K562 (cell line): Measurements from ENCODE around the gene CAB39. TPM values are rescaled to one million over a fixed set of nuclear protein-coding genes. Genes with fewer than 3 reads are reported as not detected.

Experiments used
- ATAC-seq: fragments of 200-7000 bp; cut with Tn5 transposase; 3 replicates; pipeline ENCODE4 v1.9.1; 2020; ENCODE audit warnings: moderate library complexity
- BruUV-seq: library from RNA; stranded (reverse); fragments of 400-500 nt; replicated peaks from 2 replicates; lab custom pipeline; 2021; lab: Mats Ljungman, UMichigan
- CTCF ChIA-PET: fragments of 300-600 bp; formaldehyde crosslinking; extraction: SDS; loops from one replicate; lab custom pipeline; 2021; ENCODE audit warnings: low intra/inter-chr PET ratio; lab: Yijun Ruan, JAX
- POLR2A ChIA-PET: fragments of 300-600, 350-650 bp; sonication (Branson Sonifier 250); formaldehyde crosslinking; extraction: SDS; loops from one replicate; lab custom pipeline; 2021; ENCODE audit warnings: antibody characterized with exemption, inconsistent platforms; lab: Yijun Ruan, JAX
- DNase-seq, 4 experiments: peaks; one replicate each; pipeline versions ENCODE4 v3.0.0 to v3.0.0-alpha.2; 2011 to 2018; ENCODE audit warnings: low spot score in 3 of 4, mixed read lengths in 3 of 4; ENCODE audit errors: extremely low read depth in 1 of 4
- FAIRE-seq: peaks from 2 replicates; lab custom pipeline; 2011; peaks lifted over from hg19 to GRCh38; lab: Jason Lieb, UNC
- H2AFZ ChIP-seq: 2 replicates; pipeline ENCODE4 v1.6.0; 2011; ENCODE audit warnings: low read depth, low read length, control low read depth, inconsistent platforms
- H3K27ac ChIP-seq: fragments of 200-600 bp; 3 replicates; pipeline ENCODE4 v1.8.0; 2011; ENCODE audit warnings: low read depth, mild to moderate bottlenecking, control low read depth, inconsistent platforms, low read length, moderate library complexity, mixed read lengths; ENCODE audit errors: extremely low read depth
- H3K27me3 ChIP-seq, 2 experiments: fragments of 300-600 bp in 1 of 2; 2 replicates in 1 of 2; 3 replicates in 1 of 2; pipeline versions ENCODE4 v1.6.0 to v1.8.0; 2011; ENCODE audit warnings: inconsistent platforms in 2 of 2, low read length in 2 of 2, mild to moderate bottlenecking in 1 of 2, mixed read lengths in 1 of 2, moderate library complexity in 1 of 2; ENCODE audit not compliant: control insufficient read depth in 2 of 2, insufficient read depth in 2 of 2
- H3K36me3 ChIP-seq: fragments of 300-600 bp; 3 replicates; pipeline ENCODE4 v1.8.0; 2011; ENCODE audit warnings: mild to moderate bottlenecking, low read length, inconsistent platforms; ENCODE audit not compliant: control insufficient read depth, insufficient read depth
- H3K4me1 ChIP-seq, 2 experiments: fragments of 200-600 bp in 1 of 2; replicated peaks in 1 of 2; 2 replicates in 1 of 2; 3 replicates in 1 of 2; pipeline versions ENCODE4 v1.5.1 to v1.8.0; 2011; ENCODE audit warnings: inconsistent platforms in 2 of 2, low read length in 2 of 2, mild to moderate bottlenecking in 1 of 2, mixed read lengths in 1 of 2, moderate library complexity in 1 of 2; ENCODE audit not compliant: control insufficient read depth in 2 of 2, insufficient read depth in 2 of 2
- H3K4me2 ChIP-seq: 2 replicates; pipeline ENCODE4 v1.6.1; 2011; ENCODE audit warnings: low read length, control low read depth, inconsistent platforms, mixed read lengths; ENCODE audit not compliant: insufficient read depth
- H3K4me3 ChIP-seq: fragments of 200-600 bp; sonication (generic), shearing (Covaris generic); 2 replicates; pipeline ENCODE4 v1.5.1; 2016; ENCODE audit warnings: control low read depth, inconsistent platforms
- H3K79me2 ChIP-seq: fragments of 200-600 bp; 3 replicates; pipeline ENCODE4 v1.8.0; 2011; ENCODE audit warnings: low read length, inconsistent platforms; ENCODE audit not compliant: control insufficient read depth, insufficient read depth
- H3K9ac ChIP-seq, 2 experiments: 2 replicates each; pipeline versions ENCODE4 v1.6.0 to v1.6.1; 2011; ENCODE audit warnings: low read depth in 2 of 2, low read length in 2 of 2, control low read depth in 1 of 2, inconsistent platforms in 1 of 2, mild to moderate bottlenecking in 1 of 2, mixed read lengths in 1 of 2; ENCODE audit not compliant: insufficient read depth in 1 of 2
- H3K9me1 ChIP-seq: one replicate; pipeline ENCODE4 v1.6.0; 2011; ENCODE audit warnings: inconsistent platforms, mild to moderate bottlenecking, low read length, moderate library complexity; ENCODE audit not compliant: control insufficient read depth, insufficient read depth
- H3K9me3 ChIP-seq: replicated peaks from 2 replicates; pipeline ENCODE4 v1.5.1; 2011; ENCODE audit warnings: low read depth, low read length, inconsistent platforms; ENCODE audit not compliant: control insufficient read depth, insufficient read depth
- H4K20me1 ChIP-seq: replicated peaks from 2 replicates; pipeline ENCODE4 v1.6.1; 2011; ENCODE audit warnings: low read length, inconsistent platforms, mixed read lengths; ENCODE audit not compliant: control insufficient read depth, insufficient read depth
- CBFB ChIP-seq: sonication (generic); formaldehyde crosslinking; IDR thresholded peaks from 2 replicates; pipeline ENCODE4 v1.4.0; 2020; ENCODE audit warnings: mild to moderate bottlenecking, missing genetic modification reagents
- DACH1 ChIP-seq: fragments of 450-650 bp; IDR thresholded peaks from 2 replicates; pipeline ENCODE4 v1.6.1; 2018; ENCODE audit not compliant: partially characterized antibody
- WGBS: fragments of 100-300 bp; shearing (Covaris generic); methylation state at CpG from one replicate; pipeline ENCODE4 v1.1.6; 2016; ENCODE audit warnings: low coverage, mixed read lengths; ENCODE audit not compliant: insufficient coverage; ENCODE audit errors: missing lambda C conversion rate; 5-methylcytosine and 5-hydroxymethylcytosine counted together
- in situ Hi-C: fragments of 300-500 bp; cut with MboI; formaldehyde crosslinking; loops from 4 replicates; pipeline ENCODE4 v1.15.0; 2018; ENCODE audit warnings: inconsistent platforms, mixed read lengths
- intact Hi-C: fragments of 100-400 bp; cut with micrococcal nuclease; formaldehyde crosslinking; loops from 2 replicates; pipeline ENCODE4 v1.14.2; 2022
- polyA plus RNA-seq, 8 experiments: library from polyadenylated mRNA; depleted of rRNA in 4 of 8; stranded (reverse) in 5 of 8; unstranded in 3 of 8; fragments of >200 nt; fragmentation: Nextera tagmentation in 2 of 8; fragmentation: Illumina TruSeq in 1 of 8; extraction: Ambion mirVana in 2 of 8; extraction: Trizol in 1 of 8; gene quantifications; 2 replicates each; pipeline versions ENCODE4 v1.2.1 to v1.2.3, GENCODE V29; 2011 to 2014; ENCODE audit warnings: inconsistent platforms in 1 of 8, missing spikeins in 1 of 8
- total RNA-seq, 7 experiments: library from RNA; depleted of rRNA in 6 of 7; stranded (reverse); fragments of >200 nt in 6 of 7; fragmentation: Illumina TruSeq in 2 of 7; extraction: Trizol in 2 of 7; gene quantifications; 2 replicates each; pipeline versions ENCODE4 v1.2.1 to v1.2.3, GENCODE V29; 2011 to 2021; ENCODE audit warnings: low replicate concordance in 1 of 7
- TF ChIP-seq, protein P1 (sequence below), 2 experiments: fragments of 450-650 bp; conservative IDR thresholded peaks; 2 replicates each; pipeline ENCODE4 v1.6.1; 2017; ENCODE audit warnings: mild to moderate bottlenecking in 2 of 2, moderate library complexity in 2 of 2

Gene CAB39
- total and polyA plus RNA-seq, 9 of the 15 experiments (the other 6 are each of a cell fraction or from before 2014, with no cell fraction given), result 27.2 to 94.4 (median 70.1) TPM

DNA sequence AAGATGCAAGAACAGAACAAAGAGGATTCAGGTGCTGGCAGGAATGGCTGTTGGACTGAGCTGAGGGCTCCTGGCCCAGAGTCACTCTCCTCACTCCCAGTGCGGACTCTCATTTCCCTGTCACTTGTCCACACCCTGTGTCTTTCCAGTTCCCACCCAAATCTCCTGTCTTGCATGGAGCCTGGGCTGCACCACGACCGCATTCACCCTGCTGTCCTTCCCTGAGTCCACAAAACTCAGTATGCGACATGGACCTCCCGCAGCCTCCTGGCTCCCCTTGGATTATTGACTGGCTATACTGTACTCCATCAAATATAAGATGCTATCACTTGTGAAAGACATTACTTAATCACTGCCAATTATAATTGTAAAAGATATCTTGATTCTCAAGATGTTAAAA is 149.7 kb downstream of the CAB39 start:
- ATAC-seq (no peak), FAIRE-seq (no peak), DNase-seq (no peak)
- ChIA-PET CTCF (no interaction called here), POLR2A (interaction anchor here (0.6 kb wide), 1 partner anchor 1733 kb away, joined by 4 read pairs; no protein-coding TSS in a partner anchor)
- no peaks in the 10 kb centered on the region for H3K36me3 ChIP-seq
- H2AFZ ChIP-seq, result no peak overlapping the region
- H3K27ac ChIP-seq, result no peak overlapping the region
- TF ChIP-seq DACH1 (no peak), CBFB (CRISPR knock-in tag) (no peak)
- TF ChIP-seq, protein P1, sequence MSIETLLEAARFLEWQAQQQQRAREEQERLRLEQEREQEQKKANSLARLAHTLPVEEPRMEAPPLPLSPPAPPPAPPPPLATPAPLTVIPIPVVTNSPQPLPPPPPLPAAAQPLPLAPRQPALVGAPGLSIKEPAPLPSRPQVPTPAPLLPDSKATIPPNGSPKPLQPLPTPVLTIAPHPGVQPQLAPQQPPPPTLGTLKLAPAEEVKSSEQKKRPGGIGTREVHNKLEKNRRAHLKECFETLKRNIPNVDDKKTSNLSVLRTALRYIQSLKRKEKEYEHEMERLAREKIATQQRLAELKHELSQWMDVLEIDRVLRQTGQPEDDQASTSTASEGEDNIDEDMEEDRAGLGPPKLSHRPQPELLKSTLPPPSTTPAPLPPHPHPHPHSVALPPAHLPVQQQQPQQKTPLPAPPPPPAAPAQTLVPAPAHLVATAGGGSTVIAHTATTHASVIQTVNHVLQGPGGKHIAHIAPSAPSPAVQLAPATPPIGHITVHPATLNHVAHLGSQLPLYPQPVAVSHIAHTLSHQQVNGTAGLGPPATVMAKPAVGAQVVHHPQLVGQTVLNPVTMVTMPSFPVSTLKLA (conservative IDR thresholded peaks at IDR 0.05), result no peak
- H3K4me1 ChIP-seq, result peaks cover 0 to 25% of the 10 kb centered on the region in 2 experiments; a peak in 2 of 5 replicates
- BruUV-seq, result no TSS peak
- no peaks in the 10 kb centered on the region for H3K9me3 ChIP-seq
- intact Hi-C loops, result loop anchor here (5.0 kb wide), 1 partner anchor 40 kb away; no protein-coding TSS in a partner anchor
- peaks cover 4% of the 10 kb centered on the region; the same call in 1 of the 3 replicates for H3K79me2 ChIP-seq
- in situ Hi-C loops, result no loop called here
- no peak overlapping the region for H3K4me2 ChIP-seq
- 7% methylated on average over 5 of the region's 5 CpGs for WGBS
- no peak overlapping the region for H3K9ac ChIP-seq
- no peaks in the 10 kb centered on the region for H3K9me1 ChIP-seq
- no peaks in the 10 kb centered on the region for H4K20me1 ChIP-seq
- peaks cover 2 to 26% of the 10 kb centered on the region in 2 experiments; a peak in 3 of 5 replicates for H3K27me3 ChIP-seq
- H3K4me3 ChIP-seq, result no peak overlapping the region
